H9 (cell line): Measurements from ENCODE around the gene UHRF1. TPM values are rescaled to one million over a fixed set of nuclear protein-coding genes. Genes with fewer than 3 reads are reported as not detected.

Source experiments
- DNase-seq: peaks from one replicate; pipeline ENCODE4 v3.0.0-alpha.2; 2017
- H2AFZ ChIP-seq: one replicate; pipeline ENCODE4 v1.6.1; 2013; ENCODE audit warnings: mild to moderate bottlenecking, low read length, control low read depth, moderate library complexity
- H2AK5ac ChIP-seq: 2 replicates; pipeline ENCODE4 v1.6.1; 2013; ENCODE audit warnings: low read length, control low read depth, mixed read lengths; ENCODE audit not compliant: insufficient read length
- H2BK120ac ChIP-seq: one replicate; pipeline ENCODE4 v1.6.1; 2013; ENCODE audit warnings: low read depth, mild to moderate bottlenecking, low read length, control low read depth, inconsistent platforms; ENCODE audit not compliant: poor library complexity, severe bottlenecking
- H2BK12ac ChIP-seq: 2 replicates; pipeline ENCODE4 v1.6.1; 2013; ENCODE audit warnings: low read length, control low read depth, mixed read lengths, low read depth; ENCODE audit not compliant: insufficient read length
- H2BK15ac ChIP-seq: 2 replicates; pipeline ENCODE4 v1.6.1; 2013; ENCODE audit warnings: low read depth, low read length, control low read depth
- H2BK20ac ChIP-seq: one replicate; pipeline ENCODE4 v1.6.1; 2013; ENCODE audit warnings: low read depth, mild to moderate bottlenecking, low read length, control low read depth, inconsistent platforms; ENCODE audit not compliant: poor library complexity, severe bottlenecking
- H2BK5ac ChIP-seq: 2 replicates; pipeline ENCODE4 v1.6.1; 2013; ENCODE audit warnings: low read length, control low read depth, mixed read lengths; ENCODE audit not compliant: insufficient read length
- H3K14ac ChIP-seq: 2 replicates; pipeline ENCODE4 v1.6.1; 2013; ENCODE audit warnings: low read length, control low read depth; ENCODE audit not compliant: insufficient read depth
- H3K18ac ChIP-seq: 2 replicates; pipeline ENCODE4 v1.6.1; 2013; ENCODE audit warnings: low read depth, mild to moderate bottlenecking, mixed read lengths, low read length, control low read depth; ENCODE audit not compliant: insufficient read length
- H3K23ac ChIP-seq: 2 replicates; pipeline ENCODE4 v1.6.1; 2013; ENCODE audit warnings: low read length, control low read depth, mixed read lengths, low read depth; ENCODE audit not compliant: insufficient read length
- H3K23me2 ChIP-seq: 2 replicates; pipeline ENCODE4 v1.6.1; 2013; ENCODE audit warnings: low read depth, mild to moderate bottlenecking, mixed read lengths, low read length, control low read depth; ENCODE audit not compliant: insufficient read length, poor library complexity, severe bottlenecking
- H3K27ac ChIP-seq: 2 replicates; pipeline ENCODE4 v1.5.1; 2013; ENCODE audit warnings: low read length, control low read depth, mixed read lengths, low read depth; ENCODE audit not compliant: insufficient read length
- H3K27me3 ChIP-seq: 2 replicates; pipeline ENCODE4 v1.6.1; 2013; ENCODE audit warnings: low read length, control low read depth, inconsistent platforms; ENCODE audit not compliant: insufficient read depth
- H3K4ac ChIP-seq: 2 replicates; pipeline ENCODE4 v1.6.1; 2013; ENCODE audit warnings: low read depth, mild to moderate bottlenecking, control low read depth, inconsistent platforms, low read length, moderate library complexity
- H3K4me1 ChIP-seq: 2 replicates; pipeline ENCODE4 v1.6.1; 2013; ENCODE audit warnings: low read length, control low read depth, inconsistent platforms; ENCODE audit not compliant: insufficient read depth
- H3K4me2 ChIP-seq: 2 replicates; pipeline ENCODE4 v1.6.1; 2013; ENCODE audit warnings: low read length, control low read depth, mixed read lengths; ENCODE audit not compliant: insufficient read length, insufficient read depth
- H3K56ac ChIP-seq: 2 replicates; pipeline ENCODE4 v1.6.1; 2013; ENCODE audit warnings: low read depth, mild to moderate bottlenecking, mixed read lengths, low read length, control low read depth; ENCODE audit not compliant: insufficient read length
- H3K79me1 ChIP-seq: 2 replicates; pipeline ENCODE4 v1.6.1; 2013; ENCODE audit warnings: low read depth, mild to moderate bottlenecking, moderate library complexity, low read length, control low read depth, inconsistent platforms; ENCODE audit not compliant: insufficient read depth, poor library complexity, severe bottlenecking
- H3K79me2 ChIP-seq: 2 replicates; pipeline ENCODE4 v1.6.1; 2013; ENCODE audit warnings: low read length, control low read depth, inconsistent platforms; ENCODE audit not compliant: insufficient read depth
- H3K9ac ChIP-seq: 2 replicates; pipeline ENCODE4 v1.6.1; 2013; ENCODE audit warnings: low read length, control low read depth, mixed read lengths; ENCODE audit not compliant: insufficient read length; ENCODE audit errors: extremely low read depth
- H3K9me3 ChIP-seq: one replicate; pipeline ENCODE4 v1.6.1; 2013; ENCODE audit warnings: low read depth, low read length, inconsistent platforms; ENCODE audit not compliant: control insufficient read depth
- H3T11ph ChIP-seq: one replicate; pipeline ENCODE4 v1.6.1; 2013; ENCODE audit warnings: mild to moderate bottlenecking, low read length, control low read depth, inconsistent platforms
- H4K20me1 ChIP-seq: one replicate; pipeline ENCODE4 v1.6.1; 2013; ENCODE audit not compliant: control insufficient read depth, insufficient read length, insufficient read depth
- H4K5ac ChIP-seq: 2 replicates; pipeline ENCODE4 v1.6.1; 2013; ENCODE audit warnings: low read depth, mild to moderate bottlenecking, mixed read lengths, low read length, control low read depth; ENCODE audit not compliant: insufficient read length
- H4K8ac ChIP-seq: replicated peaks from 2 replicates; pipeline ENCODE4 v1.6.1; 2013; ENCODE audit warnings: low read length, control low read depth, mixed read lengths, low read depth; ENCODE audit not compliant: insufficient read length
- H4K91ac ChIP-seq: 2 replicates; pipeline ENCODE4 v1.6.1; 2013; ENCODE audit warnings: low read depth, mild to moderate bottlenecking, moderate library complexity, mixed read lengths, low read length, control low read depth; ENCODE audit not compliant: insufficient read length
- H3K27ac Mint-ChIP-seq, 3 experiments: 2 replicates in 2 of 3; 3 replicates in 1 of 3; pipeline ENCODE4 v1.8.0; 2020 to 2021; ENCODE audit warnings: mixed read lengths in 3 of 3, mild to moderate bottlenecking in 1 of 3, moderate library complexity in 1 of 3
- H3K27me3 Mint-ChIP-seq: 2 replicates; pipeline ENCODE4 v1.8.0; 2021; ENCODE audit warnings: low read depth, mild to moderate bottlenecking, moderate library complexity, mixed read lengths
- H3K36me3 Mint-ChIP-seq, 3 experiments: 2 replicates in 2 of 3; 3 replicates in 1 of 3; pipeline ENCODE4 v1.8.0; 2020 to 2021; ENCODE audit warnings: low read depth in 3 of 3, mixed read lengths in 3 of 3; ENCODE audit not compliant: insufficient read depth in 1 of 3
- H3K4me1 Mint-ChIP-seq, 2 experiments: 2 replicates each; pipeline ENCODE4 v1.8.0; 2020; ENCODE audit warnings: mixed read lengths in 2 of 2
- H3K4me3 Mint-ChIP-seq, 2 experiments: 2 replicates in 1 of 2; 3 replicates in 1 of 2; pipeline ENCODE4 v1.8.0; 2020 to 2021; ENCODE audit warnings: mild to moderate bottlenecking in 2 of 2, mixed read lengths in 2 of 2, moderate library complexity in 1 of 2
- H3K9me3 Mint-ChIP-seq, 2 experiments: 2 replicates in 1 of 2; 3 replicates in 1 of 2; pipeline ENCODE4 v1.8.0; 2020; ENCODE audit warnings: mild to moderate bottlenecking in 2 of 2, mixed read lengths in 2 of 2, moderate library complexity in 1 of 2
- CTCF ChIP-seq: fragments of 200-600 bp; sonication (generic); conservative IDR thresholded peaks from 3 replicates; pipeline ENCODE4 v1.8.0; 2021; ENCODE audit warnings: antibody characterized with exemption, mild to moderate bottlenecking
- WGBS: extraction: QIAGEN DNeasy Blood & Tissue Kit; methylation state at CpG from one replicate; pipeline ENCODE4 v1.1.7; 2013; ENCODE audit warnings: missing lambda C conversion rate, low lambda C conversion rate, mixed read lengths; ENCODE audit not compliant: insufficient read length; ENCODE audit errors: extremely low coverage; 5-methylcytosine and 5-hydroxymethylcytosine counted together
- total RNA-seq: library from RNA; stranded (reverse); gene quantifications from 2 replicates; pipeline ENCODE4 v1.2.1, GENCODE V29; 2021

Gene UHRF1
- total RNA-seq, 1 experiment from 2014 or later: 106 TPM

- Mint-ChIP-seq H3K27ac (peak within 1 kb of the TSS; percentile 45 to 95 (median 93); a peak in 6 of 7 replicates), H3K4me3 (peak within 1 kb of the TSS; percentile 88 to 97), H3K9me3 (peaks cover 0 to under 1% of the 10 kb centered on the region in 2 experiments; a peak in 2 of 5 replicates), H3K27me3 (peaks cover 5% of the 10 kb centered on the region), H3K4me1 (peaks cover 35 to 43% of the 10 kb centered on the region in 2 experiments), H3K36me3 (peaks cover 2 to 22% (median 3%) of the 10 kb centered on the region in 3 experiments)
- no peak within 1 kb of the TSS for H3K56ac ChIP-seq
- no peak within 1 kb of the TSS for H2AK5ac ChIP-seq
- WGBS: no CpG with 5 or more reads among the region's 96 CpGs
- peak within 1 kb of the TSS; percentile 72 for H3K4me2 ChIP-seq
- H2AFZ ChIP-seq: no peak within 1 kb of the TSS
- H3K27me3 ChIP-seq: no peaks in the 10 kb centered on the region
- no peak within 1 kb of the TSS for H2BK15ac ChIP-seq
- H2BK12ac ChIP-seq: no peak within 1 kb of the TSS
- no peak within 1 kb of the TSS for H2BK20ac ChIP-seq
- H3K23ac ChIP-seq: no peak within 1 kb of the TSS
- H3K18ac ChIP-seq: no peak within 1 kb of the TSS
- no peak within 1 kb of the TSS for H4K5ac ChIP-seq
- no peak within 1 kb of the TSS for H2BK120ac ChIP-seq
- H3K4ac ChIP-seq: no peak within 1 kb of the TSS
- no peak within 1 kb of the TSS for H3K9ac ChIP-seq
- H3K9me3 ChIP-seq: no peaks in the 10 kb centered on the region
- H3T11ph ChIP-seq: no peak within 1 kb of the TSS
- TF ChIP-seq CTCF: no peak
- H3K23me2 ChIP-seq: peaks cover 12% of the 10 kb centered on the region
- DNase-seq: peak; percentile 100
- peaks cover 7% of the 10 kb centered on the region; the same call in 1 of the 2 replicates for H3K79me2 ChIP-seq
- no peak within 1 kb of the TSS for H3K27ac ChIP-seq
- H3K4me1 ChIP-seq: no peaks in the 10 kb centered on the region
- H3K79me1 ChIP-seq: no peaks in the 10 kb centered on the region
- H2BK5ac ChIP-seq: no peak within 1 kb of the TSS
- no peak within 1 kb of the TSS for H4K91ac ChIP-seq
- no peak within 1 kb of the TSS for H4K8ac ChIP-seq
- peaks cover 2% of the 10 kb centered on the region for H4K20me1 ChIP-seq
- H3K14ac ChIP-seq: no peak within 1 kb of the TSS
These were observed 59.4 kb downstream of the UHRF1 start, which contains the start of gene KDM4B for GRCh38 chr19:4968462-4969291. Gene KDM4B, plus strand, starts transcription at chr19:4969113. Its CDS starts 63,778 bp downstream, at chr19:5032891.
